Dedifferentiated amniotic fluid mesenchymal stem cell (primary cell): Measurements from ENCODE around the gene METTL21C.

ENCODE experiments used
- DNase-seq: peaks from one replicate; pipeline ENCODE4 v3.0.0-alpha.2; 2016; ENCODE audit errors: extremely low spot score

Gene METTL21C

GRCh38 chr13:102694937-102695336 lies at the start of gene METTL21C:
Gene METTL21C (minus strand): TSS chr13:102695044. CDS start chr13:102694498, 546 bp downstream.
- DNase-seq, result no peak

- DNase-seq, result no peak
These were observed 47.7 kb upstream of the METTL21C start for GRCh38 chr13:102742506-102742905.

- no peak for DNase-seq
These were observed 47.3 kb upstream of the METTL21C start for GRCh38 chr13:102742101-102742500.

GRCh38 chr13:102729560-102730270 lies 34.9 kb upstream of the METTL21C start:
- DNase-seq, result peak; percentile 72

- DNase-seq, result no peak
These were observed 31.6 kb upstream of the METTL21C start for GRCh38 chr13:102726430-102726829.

GRCh38 chr13:102724923-102725322 lies 30.1 kb upstream of the METTL21C start:
- DNase-seq, result no peak

- no peak for DNase-seq
These were observed 27.0 kb upstream of the METTL21C start for GRCh38 chr13:102721800-102722231.

- no peak for DNase-seq
These were observed 23.9 kb upstream of the METTL21C start for GRCh38 chr13:102718746-102719145.

GRCh38 chr13:102715447-102715846 lies 20.6 kb upstream of the METTL21C start:
- no peak for DNase-seq

- no peak for DNase-seq
These were observed 15.4 kb upstream of the METTL21C start for GRCh38 chr13:102710261-102710679.

- no peak for DNase-seq
These were observed 14.7 kb upstream of the METTL21C start for GRCh38 chr13:102709536-102709935.

- DNase-seq, result no peak
These were observed 14.1 kb upstream of the METTL21C start for GRCh38 chr13:102708991-102709390.

- no peak for DNase-seq
These were observed 13.4 kb upstream of the METTL21C start for GRCh38 chr13:102708211-102708610.

- peak; percentile 90 for DNase-seq
These were observed 12.6 kb upstream of the METTL21C start for GRCh38 chr13:102707467-102707866.

GRCh38 chr13:102704238-102705058 lies 9.6 kb upstream of the METTL21C start:
- DNase-seq, result no peak

- no peak for DNase-seq
These were observed 8.8 kb upstream of the METTL21C start for GRCh38 chr13:102703726-102704035.

- DNase-seq, result no peak
These were observed 8.3 kb upstream of the METTL21C start for GRCh38 chr13:102702965-102703725.

- DNase-seq, result no peak
These were observed 6.5 kb upstream of the METTL21C start for GRCh38 chr13:102701331-102701730.

- no peak for DNase-seq
These were observed 5.5 kb upstream of the METTL21C start for GRCh38 chr13:102700088-102701031.

- DNase-seq, result no peak
These were observed 4.7 kb upstream of the METTL21C start for GRCh38 chr13:102699504-102699903.

GRCh38 chr13:102698649-102698980 lies 3.8 kb upstream of the METTL21C start:
- no peak for DNase-seq
